Esophagus squamous epithelium (tissue), 4 donors: ENCODE results near the gene SLF2.
A peak's percentile ranks its signal among the peaks of the same experiment; 100 is the strongest.

Source experiments
- CTCF ChIP-seq, 6 experiments: fragments of 450-650 bp in 4 of 6; fragments of 200-600 bp in 2 of 6; sonication (generic) in 2 of 6; IDR thresholded peaks; one replicate each; pipeline ENCODE4 v1.5.1; 2016 to 2019; ENCODE audit warnings: antibody characterized with exemption in 6 of 6, mild to moderate bottlenecking in 4 of 6, moderate library complexity in 4 of 6
- POLR2A ChIP-seq, 4 donors: fragments of 450-650 bp; IDR thresholded peaks; one replicate each; pipeline ENCODE4 v1.6.1; 2017; ENCODE audit warnings: antibody characterized with exemption in 4 of 4, mild to moderate bottlenecking in 4 of 4, moderate library complexity in 3 of 4

DNA sequence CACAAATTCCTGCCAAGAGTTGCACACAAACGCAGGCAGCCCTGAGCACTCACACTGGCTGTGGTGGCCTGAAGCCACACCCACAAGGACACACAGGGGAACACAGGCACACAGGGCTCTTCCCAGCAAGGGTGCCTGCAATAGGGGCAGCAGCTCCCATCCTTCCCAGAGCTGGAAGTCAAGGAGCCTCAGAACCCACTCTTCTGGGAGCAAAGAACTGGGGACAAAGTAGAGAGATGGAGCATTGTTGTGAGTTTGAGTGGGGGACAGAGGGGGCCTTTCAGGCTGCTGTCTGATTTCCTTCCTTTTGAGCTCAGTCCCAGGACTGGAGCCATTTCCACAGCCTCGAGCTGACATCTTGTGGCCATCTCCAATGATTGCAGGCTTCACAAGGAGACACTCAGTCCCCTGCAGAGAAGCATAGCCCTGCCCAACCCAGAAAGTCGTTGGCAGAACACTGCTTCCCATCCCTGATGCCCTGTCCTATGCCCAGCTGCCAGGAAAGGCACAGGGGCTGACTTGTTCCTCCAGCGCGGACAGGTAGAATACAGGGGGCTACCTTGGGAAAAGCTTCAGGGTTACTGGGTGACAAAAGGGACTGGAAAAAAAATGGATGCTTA lies 34.4 kb upstream of the SLF2 start:
- TF ChIP-seq CTCF (IDR thresholded peaks at IDR 0.05), result peak in 5 of 6 experiments; percentile 35 to 64 (median 42)
- TF ChIP-seq POLR2A (IDR thresholded peaks at IDR 0.05), result no peak
